NT2/D1 (cell line): ENCODE data around the gene CAMTA1.

Experiments used
- DNase-seq: peaks from one replicate; pipeline ENCODE4 v3.0.0-alpha.2; 2011; ENCODE audit warnings: low read depth, low spot score
- H3K27me3 ChIP-seq: 2 replicates; pipeline ENCODE4 v1.6.0; 2011; ENCODE audit warnings: mild to moderate bottlenecking; ENCODE audit not compliant: insufficient read length, insufficient read depth
- H3K36me3 ChIP-seq: 2 replicates; pipeline ENCODE4 v1.6.1; 2011; ENCODE audit warnings: mild to moderate bottlenecking, low read length, mixed read lengths; ENCODE audit not compliant: insufficient read depth, insufficient read length
- H3K4me1 ChIP-seq: 2 replicates; pipeline ENCODE4 v1.5.1; 2011; ENCODE audit not compliant: insufficient read depth, insufficient read length
- H3K4me3 ChIP-seq: 2 replicates; pipeline ENCODE4 v1.5.1; 2011; ENCODE audit warnings: low read depth; ENCODE audit not compliant: insufficient read length
- H3K9ac ChIP-seq: 2 replicates; pipeline ENCODE4 v1.6.0; 2011; ENCODE audit warnings: low read depth; ENCODE audit not compliant: insufficient read length
- H3K9me3 ChIP-seq: 2 replicates; pipeline ENCODE4 v1.5.1; 2011; ENCODE audit warnings: mild to moderate bottlenecking, low read length; ENCODE audit not compliant: insufficient read depth
- SUZ12 ChIP-seq: IDR thresholded peaks from 2 replicates; pipeline ENCODE4 v1.6.1; 2011; ENCODE audit not compliant: insufficient read length, insufficient read depth; ENCODE audit errors: extremely low read depth
- YY1 ChIP-seq: IDR thresholded peaks from 2 replicates; pipeline ENCODE4 v1.6.1; 2011; ENCODE audit not compliant: insufficient read length, insufficient read depth
- ZNF274 ChIP-seq: IDR thresholded peaks from 2 replicates; pipeline ENCODE4 v1.6.1; 2011; ENCODE audit warnings: mild to moderate bottlenecking, low read depth, low read length

The CAMTA1 gene

GRCh38 chr1:6970221-6970620, 185.0 kb downstream of the CAMTA1 start:
- Histone ChIP-seq H3K36me3 (no peaks in the 10 kb centered on the region), H3K9ac (no peak overlapping the region), H3K9me3 (no peaks in the 10 kb centered on the region), H3K4me1 (peaks cover 8% of the 10 kb centered on the region), H3K4me3 (no peak overlapping the region), H3K27me3 (no peaks in the 10 kb centered on the region)
- TF ChIP-seq SUZ12 (no peak), ZNF274 (no peak), YY1 (no peak)
- DNase-seq: no peak

GRCh38 chr1:6971048-6971447, 185.8 kb downstream of the CAMTA1 start:
- H3K9ac ChIP-seq: no peak overlapping the region
- no peak overlapping the region for H3K4me3 ChIP-seq
- H3K36me3 ChIP-seq: no peaks in the 10 kb centered on the region
- no peak for DNase-seq
- H3K9me3 ChIP-seq: no peaks in the 10 kb centered on the region
- no peak for TF ChIP-seq YY1
- peaks cover 6% of the 10 kb centered on the region for H3K4me1 ChIP-seq
- H3K27me3 ChIP-seq: no peaks in the 10 kb centered on the region

GRCh38 chr1:6971699-6972098, 186.4 kb downstream of the CAMTA1 start:
- Histone ChIP-seq H3K36me3 (no peaks in the 10 kb centered on the region), H3K9me3 (peaks cover 3% of the 10 kb centered on the region; the same call in 1 of the 2 replicates), H3K4me1 (peaks cover 6% of the 10 kb centered on the region), H3K9ac (no peak overlapping the region), H3K27me3 (no peaks in the 10 kb centered on the region), H3K4me3 (no peak overlapping the region)
- TF ChIP-seq SUZ12: no peak
- TF ChIP-seq ZNF274: no peak
- no peak for TF ChIP-seq YY1
- no peak for DNase-seq

GRCh38 chr1:6972399-6972798, 187.1 kb downstream of the CAMTA1 start:
- no peaks in the 10 kb centered on the region for H3K27me3 ChIP-seq
- H3K4me3 ChIP-seq: no peak overlapping the region
- peaks cover 4% of the 10 kb centered on the region for H3K4me1 ChIP-seq
- H3K9ac ChIP-seq: no peak overlapping the region
- peaks cover 3% of the 10 kb centered on the region; the same call in 1 of the 2 replicates for H3K9me3 ChIP-seq
- no peak for TF ChIP-seq ZNF274
- no peak for TF ChIP-seq YY1
- TF ChIP-seq SUZ12: no peak
- no peak for DNase-seq
- no peaks in the 10 kb centered on the region for H3K36me3 ChIP-seq

GRCh38 chr1:6975331-6976043, 190.2 kb downstream of the CAMTA1 start:
- Histone ChIP-seq H3K27me3 (no peaks in the 10 kb centered on the region), H3K4me1 (peaks cover 6% of the 10 kb centered on the region), H3K9ac (no peak overlapping the region), H3K4me3 (no peak overlapping the region), H3K36me3 (no peaks in the 10 kb centered on the region), H3K9me3 (peaks cover 3% of the 10 kb centered on the region; the same call in 1 of the 2 replicates)
- no peak for DNase-seq
- TF ChIP-seq SUZ12 (no peak), ZNF274 (no peak), YY1 (no peak)

GRCh38 chr1:6976044-6976375, 190.8 kb downstream of the CAMTA1 start:
- no peaks in the 10 kb centered on the region for H3K36me3 ChIP-seq
- H3K9ac ChIP-seq: no peak overlapping the region
- no peaks in the 10 kb centered on the region for H3K27me3 ChIP-seq
- DNase-seq: no peak
- no peak overlapping the region for H3K4me3 ChIP-seq
- H3K9me3 ChIP-seq: peaks cover 3% of the 10 kb centered on the region; the same call in 1 of the 2 replicates
- TF ChIP-seq ZNF274: no peak
- no peak for TF ChIP-seq SUZ12
- TF ChIP-seq YY1: no peak
- peaks cover 3% of the 10 kb centered on the region for H3K4me1 ChIP-seq

- Histone ChIP-seq H3K4me1 (peaks cover 3% of the 10 kb centered on the region), H3K9me3 (peaks cover 12% of the 10 kb centered on the region; the same call in 1 of the 2 replicates), H3K4me3 (no peak overlapping the region), H3K27me3 (no peaks in the 10 kb centered on the region), H3K9ac (no peak overlapping the region), H3K36me3 (no peaks in the 10 kb centered on the region)
- TF ChIP-seq YY1 (no peak), SUZ12 (no peak), ZNF274 (no peak)
- peak; percentile 40 for DNase-seq
Measured at GRCh38 chr1:6979003-6979613, 193.9 kb downstream of the CAMTA1 start.
